GM21360 (cell line): ENCODE measurements around the gene KCNE3.
"Not testable (repeated sequence)": the region's sequence is repeated elsewhere in the genome, so short reads cannot be mapped to it uniquely, and the experiment has no call there.

ENCODE experiments used
- ATAC-seq: cut with Tn5 transposase; IDR thresholded peaks from one replicate; pipeline ENCODE4 v1.9.1; 2021; ENCODE audit warnings: mild to moderate bottlenecking, moderate library complexity; ENCODE audit not compliant: unreplicated experiment

KCNE3 gene

GRCh38 chr11:74444173-74444826 lies 23.0 kb downstream of the KCNE3 start:
- ATAC-seq, result no peak

GRCh38 chr11:74443071-74443864 lies 24.1 kb downstream of the KCNE3 start:
- ATAC-seq, result no peak

- ATAC-seq, result no peak
Measured at GRCh38 chr11:74442636-74443035, 24.7 kb downstream of the KCNE3 start.

GRCh38 chr11:74438681-74439080 lies 28.7 kb downstream of the KCNE3 start:
- ATAC-seq, result no peak

- ATAC-seq, result no peak
Measured at GRCh38 chr11:74437441-74438042, 29.8 kb downstream of the KCNE3 start.

- no peak for ATAC-seq
Measured at GRCh38 chr11:74434528-74434927, 32.8 kb downstream of the KCNE3 start.

- no peak for ATAC-seq
Measured at GRCh38 chr11:74429205-74429604, 38.1 kb downstream of the KCNE3 start.

- no peak for ATAC-seq
Measured at GRCh38 chr11:74427384-74427886, 39.9 kb downstream of the KCNE3 start.

GRCh38 chr11:74425100-74425499 lies 42.2 kb downstream of the KCNE3 start:
- no peak for ATAC-seq

GRCh38 chr11:74418509-74418895 lies 48.8 kb downstream of the KCNE3 start:
- ATAC-seq, result no peak

GRCh38 chr11:74417860-74418508 lies 49.4 kb downstream of the KCNE3 start:
- ATAC-seq, result no peak

GRCh38 chr11:74417379-74417804 lies 50.0 kb downstream of the KCNE3 start:
- ATAC-seq, result no peak

- ATAC-seq, result not testable (repeated sequence)
Measured at GRCh38 chr11:74416974-74417373, 50.4 kb downstream of the KCNE3 start.

GRCh38 chr11:74412733-74413359 lies 54.5 kb downstream of the KCNE3 start:
- no peak for ATAC-seq

GRCh38 chr11:74412321-74412720 lies 55.0 kb downstream of the KCNE3 start:
- ATAC-seq, result no peak

GRCh38 chr11:74409633-74410032 lies 57.7 kb downstream of the KCNE3 start:
- no peak for ATAC-seq
